GM18867 (cell line): ENCODE data around the gene CPHXL.

Experiments
- ATAC-seq: cut with Tn5 transposase; IDR thresholded peaks from one replicate; pipeline ENCODE4 v1.9.1; 2021; ENCODE audit warnings: mild to moderate bottlenecking, moderate library complexity; ENCODE audit not compliant: unreplicated experiment

The CPHXL gene

GRCh38 chr16:75702242-75702641 is 24.0 kb downstream of the CPHXL start:
- ATAC-seq, result no peak

- ATAC-seq, result no peak
Observed at GRCh38 chr16:75701361-75701760, 24.9 kb downstream of the CPHXL start, which contains the start of gene DUXB. DUXB (minus strand) TSS chr16:75701461; CDS start chr16:75701418, 43 bp downstream.

GRCh38 chr16:75697571-75697970 is 28.7 kb downstream of the CPHXL start:
- no peak for ATAC-seq

DNA sequence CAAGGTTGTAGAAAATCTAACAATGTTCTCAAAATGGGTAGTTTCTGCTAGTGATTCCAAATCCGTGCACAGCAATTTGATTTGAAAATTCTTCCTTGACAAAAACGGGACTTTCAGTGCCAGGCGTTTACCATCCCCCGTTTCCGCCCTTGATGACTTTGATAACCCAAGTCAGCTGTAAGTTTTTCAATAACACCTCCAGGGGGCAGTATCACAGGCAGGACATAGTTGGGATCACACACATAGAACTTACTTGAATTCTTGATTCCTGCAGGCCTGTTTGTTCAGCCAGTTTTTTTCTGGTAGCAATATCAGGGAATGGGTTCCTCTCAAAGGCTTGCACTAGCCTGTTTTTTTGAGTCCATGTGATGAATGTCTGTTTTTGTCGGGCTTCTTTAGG is 30.6 kb downstream of the CPHXL start:
- ATAC-seq, result no peak

- no peak for ATAC-seq
Observed at GRCh38 chr16:75687361-75687760, 38.9 kb downstream of the CPHXL start.

DNA sequence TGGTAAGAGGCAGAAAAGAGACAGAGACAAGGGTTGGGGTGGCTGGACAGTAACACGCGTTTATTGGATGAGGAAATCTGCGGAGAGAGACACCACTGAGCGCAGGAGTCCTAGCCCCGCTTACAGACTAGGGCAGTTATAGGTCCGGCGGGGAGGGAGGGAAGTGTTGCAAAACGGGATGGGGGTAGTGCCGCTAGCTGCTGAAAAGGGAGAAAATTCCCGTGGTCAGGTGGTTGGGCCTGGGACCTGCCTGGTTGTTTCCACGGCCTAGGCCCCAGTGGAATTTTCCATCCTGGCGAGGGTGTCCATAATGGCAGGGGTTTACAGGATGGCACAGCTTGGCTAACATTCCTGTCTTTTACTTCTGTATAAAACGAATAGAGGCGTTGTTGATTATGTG is 44.0 kb downstream of the CPHXL start:
- ATAC-seq, result no peak

GRCh38 chr16:75679366-75679765 is 46.9 kb downstream of the CPHXL start:
- ATAC-seq, result no peak

GRCh38 chr16:75676909-75677308 is 49.4 kb downstream of the CPHXL start, which contains the start of gene CPHXL2:
CPHXL2 (minus strand) TSS chr16:75677009; CDS start chr16:75676999, 10 bp downstream.
- ATAC-seq, result no peak

DNA sequence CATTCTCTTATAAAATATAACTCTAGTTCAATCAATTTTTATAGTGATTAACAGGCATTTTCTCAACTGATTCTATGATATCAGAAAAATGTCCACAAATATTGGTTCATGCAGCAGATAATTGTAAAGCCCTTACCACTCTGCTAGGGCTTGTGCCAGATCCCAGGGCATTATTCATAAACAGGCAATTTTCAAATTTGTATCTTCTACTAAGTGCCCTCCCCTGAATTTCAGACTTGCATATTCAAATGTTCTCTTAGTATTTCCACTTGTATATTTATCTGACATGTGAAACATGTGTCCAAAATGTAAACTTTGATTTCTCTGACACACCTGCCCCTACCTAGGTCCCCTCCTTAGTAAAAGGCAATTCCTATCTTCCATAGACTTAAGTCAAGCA is 58.8 kb downstream of the CPHXL start:
- no peak for ATAC-seq
